ENCODE data around the gene SMIM9. TPM values are rescaled to one million over a fixed set of nuclear protein-coding genes. Genes with fewer than 3 reads are reported as not detected.

The SMIM9 gene
- total RNA-seq, 4 donors from 2014 or later: not detected

DNA sequence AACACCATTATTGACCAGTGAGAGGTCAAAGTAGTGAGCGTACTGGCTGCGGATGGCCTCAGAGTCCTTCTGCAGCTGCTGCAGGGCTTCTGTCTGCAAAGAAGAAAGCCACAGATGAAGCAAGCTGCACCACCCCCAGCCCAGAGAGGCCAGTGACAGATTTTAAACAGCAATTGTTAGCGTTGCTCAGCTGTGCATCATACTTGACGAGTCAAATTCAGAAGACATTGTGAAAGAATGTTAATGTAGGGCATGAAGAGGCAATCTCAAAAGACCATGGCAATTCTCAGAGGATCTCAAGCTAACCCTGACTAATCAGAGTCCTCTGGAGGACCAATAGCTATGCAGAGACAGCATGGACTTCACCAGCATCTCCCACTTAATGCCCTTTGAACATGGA is 55.2 kb downstream of the SMIM9 start:
- WGBS: 77% methylated on average over 4 of the region's 4 CpGs
- no peaks in the 10 kb centered on the region for H3K9me3 ChIP-seq
- no peaks in the 10 kb centered on the region for H3K27me3 ChIP-seq
- no peak overlapping the region for H3K27ac ChIP-seq (replicated peaks in 1 of 4)
- intact Hi-C loops (cut with DNase I): no loop called here
- no peak overlapping the region for H3K4me3 ChIP-seq
- TF ChIP-seq POLR2A (IDR thresholded peaks at IDR 0.05; ENCODE audit: low read depth) (no peak), POLR2AphosphoS5 (IDR thresholded peaks at IDR 0.05) (no peak), EP300 (IDR thresholded peaks at IDR 0.05) (no peak)
- TF ChIP-seq, protein P1, sequence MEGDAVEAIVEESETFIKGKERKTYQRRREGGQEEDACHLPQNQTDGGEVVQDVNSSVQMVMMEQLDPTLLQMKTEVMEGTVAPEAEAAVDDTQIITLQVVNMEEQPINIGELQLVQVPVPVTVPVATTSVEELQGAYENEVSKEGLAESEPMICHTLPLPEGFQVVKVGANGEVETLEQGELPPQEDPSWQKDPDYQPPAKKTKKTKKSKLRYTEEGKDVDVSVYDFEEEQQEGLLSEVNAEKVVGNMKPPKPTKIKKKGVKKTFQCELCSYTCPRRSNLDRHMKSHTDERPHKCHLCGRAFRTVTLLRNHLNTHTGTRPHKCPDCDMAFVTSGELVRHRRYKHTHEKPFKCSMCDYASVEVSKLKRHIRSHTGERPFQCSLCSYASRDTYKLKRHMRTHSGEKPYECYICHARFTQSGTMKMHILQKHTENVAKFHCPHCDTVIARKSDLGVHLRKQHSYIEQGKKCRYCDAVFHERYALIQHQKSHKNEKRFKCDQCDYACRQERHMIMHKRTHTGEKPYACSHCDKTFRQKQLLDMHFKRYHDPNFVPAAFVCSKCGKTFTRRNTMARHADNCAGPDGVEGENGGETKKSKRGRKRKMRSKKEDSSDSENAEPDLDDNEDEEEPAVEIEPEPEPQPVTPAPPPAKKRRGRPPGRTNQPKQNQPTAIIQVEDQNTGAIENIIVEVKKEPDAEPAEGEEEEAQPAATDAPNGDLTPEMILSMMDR (IDR thresholded peaks at IDR 0.05): no peak
- DNase-seq (ENCODE audit: extremely low spot score): no peak
- H3K36me3 ChIP-seq: peaks cover 4 to 58% (median 37%) of the 10 kb centered on the region in 4 donors
- H3K4me1 ChIP-seq: no peaks in the 10 kb centered on the region

DNA sequence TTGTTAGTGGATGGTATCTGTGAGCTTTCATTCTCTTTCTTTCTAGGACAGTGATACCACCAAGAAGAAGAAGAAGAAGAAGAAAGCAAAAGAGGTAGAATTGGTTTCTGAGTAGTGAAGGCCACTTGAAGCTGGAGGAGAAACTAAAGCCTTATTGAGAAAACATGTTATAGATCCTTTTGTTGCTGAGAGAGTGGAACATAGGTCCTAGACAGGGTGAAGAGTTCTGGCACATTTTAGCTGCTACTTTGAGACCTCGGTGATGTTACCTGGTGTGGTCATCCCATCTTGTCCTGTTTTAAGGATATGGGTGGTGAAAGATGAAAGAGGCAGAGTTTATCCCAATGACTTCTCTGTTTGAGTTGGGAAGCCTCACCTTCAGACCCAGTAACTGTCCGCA is 57.7 kb downstream of the SMIM9 start:
- intact Hi-C loops (cut with DNase I): no loop called here

DNA sequence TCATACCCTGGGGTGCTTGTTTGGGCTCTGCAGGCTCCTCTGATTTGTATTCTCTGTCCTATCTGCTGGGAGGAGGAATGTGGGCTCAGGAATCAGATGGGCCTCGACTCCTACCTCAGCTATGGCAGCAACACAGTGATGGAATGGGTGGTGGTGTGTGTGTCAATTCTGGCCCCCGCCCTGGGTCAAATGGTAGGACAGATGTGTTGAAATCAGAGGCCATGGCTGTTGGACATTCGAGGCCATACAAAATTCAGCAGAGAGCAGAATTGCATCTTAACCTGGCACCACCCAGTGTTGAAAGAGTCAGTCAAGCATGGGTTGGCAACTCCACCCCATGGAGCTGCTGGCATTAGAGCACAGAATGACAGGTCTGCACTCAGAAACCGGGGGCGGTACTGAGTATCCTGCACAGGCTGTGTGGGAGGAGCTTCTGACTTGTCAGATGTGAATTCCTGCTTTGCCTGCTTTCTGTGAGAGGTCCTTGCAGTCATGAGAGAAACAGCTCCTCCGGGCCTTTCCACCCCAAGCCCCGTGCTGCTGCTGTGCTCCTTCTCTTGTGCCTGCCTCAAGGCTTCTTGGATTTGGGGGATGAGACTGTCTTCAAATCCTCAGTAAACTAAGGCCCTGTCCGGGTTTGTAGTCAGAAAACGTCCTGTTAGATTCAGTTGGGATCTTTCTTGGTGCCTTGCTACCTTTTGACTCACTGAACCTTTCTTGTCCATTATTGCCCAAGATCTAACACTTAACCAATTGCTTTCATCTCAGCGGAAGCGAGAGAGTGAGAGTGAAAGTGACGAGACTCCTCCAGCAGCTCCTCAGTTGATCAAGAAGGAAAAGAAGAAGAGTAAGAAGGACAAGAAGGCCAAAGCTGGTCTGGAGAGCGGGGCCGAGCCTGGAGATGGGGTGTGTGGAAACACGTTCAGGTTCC is 58.8 kb downstream of the SMIM9 start:
- WGBS: 69% methylated on average over 13 of the region's 15 CpGs
- H3K4me1 ChIP-seq: no peaks in the 10 kb centered on the region
- H3K36me3 ChIP-seq: peaks cover 4 to 70% (median 49%) of the 10 kb centered on the region in 4 donors
- intact Hi-C loops (cut with DNase I): no loop called here
- no peak for TF ChIP-seq POLR2A (IDR thresholded peaks at IDR 0.05; ENCODE audit: low read depth)
- TF ChIP-seq EP300 (IDR thresholded peaks at IDR 0.05): no peak
- TF ChIP-seq, protein P1 (IDR thresholded peaks at IDR 0.05): no peak
- no peak for TF ChIP-seq POLR2AphosphoS5 (IDR thresholded peaks at IDR 0.05)
- no peak for DNase-seq (ENCODE audit: extremely low spot score)
- no peaks in the 10 kb centered on the region for H3K9me3 ChIP-seq
- no peaks in the 10 kb centered on the region for H3K27me3 ChIP-seq
- H3K27ac ChIP-seq (replicated peaks in 1 of 4): no peak overlapping the region
- H3K4me3 ChIP-seq: no peak overlapping the region

More for the DNA sequence above, 57.7 kb downstream of the SMIM9 start:
- DNase-seq (ENCODE audit: extremely low spot score): no peak
- 87% methylated on average over 2 of the region's 2 CpGs for WGBS
- Histone ChIP-seq H3K4me3 (no peak overlapping the region), H3K4me1 (no peaks in the 10 kb centered on the region), H3K27me3 (no peaks in the 10 kb centered on the region), H3K36me3 (peaks cover 4 to 71% (median 46%) of the 10 kb centered on the region in 4 donors), H3K27ac (replicated peaks in 1 of 4) (no peak overlapping the region), H3K9me3 (no peaks in the 10 kb centered on the region)
- TF ChIP-seq POLR2AphosphoS5 (IDR thresholded peaks at IDR 0.05): no peak
- TF ChIP-seq POLR2A (IDR thresholded peaks at IDR 0.05; ENCODE audit: low read depth): no peak
- no peak for TF ChIP-seq EP300 (IDR thresholded peaks at IDR 0.05)
- TF ChIP-seq, protein P1 (IDR thresholded peaks at IDR 0.05): no peak

DNA sequence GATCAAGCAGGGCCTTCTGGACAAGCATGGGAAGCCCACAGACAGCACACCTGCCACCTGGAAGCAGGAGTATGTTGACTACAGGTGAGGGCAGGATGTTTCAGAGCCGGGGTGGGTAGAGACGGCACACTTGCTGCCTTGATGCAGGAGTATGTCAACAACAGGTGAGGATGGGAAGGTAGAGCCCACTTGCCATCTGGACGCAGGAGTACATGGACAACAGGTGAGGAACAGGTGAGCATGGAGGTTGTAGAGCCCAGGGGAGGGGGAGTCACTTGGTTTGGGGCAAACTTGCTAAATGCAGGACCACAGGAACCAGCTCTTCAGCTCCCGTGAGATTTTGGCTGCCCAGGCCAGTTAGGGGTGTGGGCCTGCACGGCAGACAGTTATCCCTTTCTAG is 59.8 kb downstream of the SMIM9 start:
- Histone ChIP-seq H3K27ac (replicated peaks in 1 of 4) (no peak overlapping the region), H3K4me1 (no peaks in the 10 kb centered on the region), H3K9me3 (no peaks in the 10 kb centered on the region), H3K4me3 (no peak overlapping the region), H3K36me3 (peaks cover 4 to 77% (median 56%) of the 10 kb centered on the region in 4 donors), H3K27me3 (no peaks in the 10 kb centered on the region)
- WGBS: 69% methylated on average over 5 of the region's 5 CpGs
- intact Hi-C loops (cut with DNase I): no loop called here
- TF ChIP-seq EP300 (IDR thresholded peaks at IDR 0.05) (no peak), POLR2A (IDR thresholded peaks at IDR 0.05; ENCODE audit: low read depth) (no peak), POLR2AphosphoS5 (IDR thresholded peaks at IDR 0.05) (no peak)
- TF ChIP-seq, protein P1 (IDR thresholded peaks at IDR 0.05): no peak
- no peak for DNase-seq (ENCODE audit: extremely low spot score)

Other genes starting within 250 kb of the SMIM9 start
- not detected for gene CTAG1A, start 249.5 kb downstream of the SMIM9 start, total RNA-seq
- not detected for gene CTAG1B, start 215.4 kb downstream of the SMIM9 start, total RNA-seq
- not detected for gene CTAG2, start 181.1 kb downstream of the SMIM9 start, total RNA-seq
- gene GAB3, start 83.6 kb downstream of the SMIM9 start, total RNA-seq: 1 to 10 TPM; 3.9 to 7.3 (median 5.2) TPM
- 10 to 100 TPM; 18.3 to 29.9 (median 24.9) TPM for gene DKC1, start 71.8 kb downstream of the SMIM9 start, total RNA-seq
- 10 to 100 TPM; 28.2 to 46.9 (median 33.3) TPM for gene MPP1, start 29.2 kb downstream of the SMIM9 start, total RNA-seq
- 10 to 100 TPM in 2 of 4 donors, 1 to 10 TPM in 2; 3.3 to 15.4 (median 8.6) TPM for gene F8A1, start 51.7 kb upstream of the SMIM9 start, total RNA-seq
- gene F8, start 188.1 kb upstream of the SMIM9 start, total RNA-seq: 10 to 100 TPM; 17.0 to 30.0 (median 22.3) TPM
- gene FUNDC2, start 192.2 kb upstream of the SMIM9 start, total RNA-seq: 10 to 100 TPM; 73.8 to 98.2 (median 95.9) TPM
- gene CMC4, start 236.5 kb upstream of the SMIM9 start, total RNA-seq: 10 to 100 TPM; 28.0 to 36.3 (median 32.9) TPM
- gene MTCP1, start 236.5 kb upstream of the SMIM9 start, total RNA-seq: 1 to 10 TPM; 2.5 to 4.4 (median 4.2) TPM
- 10 to 100 TPM; 10.9 to 18.8 (median 16.8) TPM for gene BRCC3, start 236.8 kb upstream of the SMIM9 start, total RNA-seq

Data from esophagus muscularis mucosa (tissue), 4 donors.